Measurements from ENCODE around the gene PDRG1.
"Not testable (repeated sequence)": the region's sequence is repeated elsewhere in the genome, so short reads cannot be mapped to it uniquely, and the experiment has no call there.

The PDRG1 gene

GRCh38 chr20:31920275-31920855, 31.5 kb downstream of the PDRG1 start:
- no peak for TF ChIP-seq SUZ12 (IDR thresholded peaks at IDR 0.05; ENCODE audit: extremely low read depth, insufficient read depth, insufficient read length)
- TF ChIP-seq ZNF274 (IDR thresholded peaks at IDR 0.05; ENCODE audit: low read depth, low read length): no peak
- no peak for TF ChIP-seq YY1 (IDR thresholded peaks at IDR 0.05; ENCODE audit: insufficient read depth, insufficient read length)
- Histone ChIP-seq H3K4me3 (ENCODE audit: insufficient read length, low read depth) (no peak overlapping the region), H3K9me3 (ENCODE audit: insufficient read depth, low read length) (peaks cover 8% of the 10 kb centered on the region; the same call in 1 of the 2 replicates), H3K9ac (ENCODE audit: insufficient read length, low read depth) (no peak overlapping the region), H3K27me3 (ENCODE audit: insufficient read depth, insufficient read length) (no peaks in the 10 kb centered on the region), H3K4me1 (ENCODE audit: insufficient read depth, insufficient read length) (peaks cover 12% of the 10 kb centered on the region), H3K36me3 (ENCODE audit: insufficient read depth, insufficient read length, low read length) (no peaks in the 10 kb centered on the region)
- DNase-seq (ENCODE audit: low read depth, low spot score): no peak

- no peak overlapping the region for H3K4me3 ChIP-seq (ENCODE audit: insufficient read length, low read depth)
- H3K36me3 ChIP-seq (ENCODE audit: insufficient read depth, insufficient read length, low read length): no peaks in the 10 kb centered on the region
- no peak for DNase-seq (ENCODE audit: low read depth, low spot score)
- H3K27me3 ChIP-seq (ENCODE audit: insufficient read depth, insufficient read length): no peaks in the 10 kb centered on the region
- TF ChIP-seq YY1 (IDR thresholded peaks at IDR 0.05; ENCODE audit: insufficient read depth, insufficient read length): no peak
- no peak for TF ChIP-seq ZNF274 (IDR thresholded peaks at IDR 0.05; ENCODE audit: low read depth, low read length)
- no peak for TF ChIP-seq SUZ12 (IDR thresholded peaks at IDR 0.05; ENCODE audit: extremely low read depth, insufficient read depth, insufficient read length)
- H3K4me1 ChIP-seq (ENCODE audit: insufficient read depth, insufficient read length): peaks cover 12% of the 10 kb centered on the region
- no peak overlapping the region for H3K9ac ChIP-seq (ENCODE audit: insufficient read length, low read depth)
- H3K9me3 ChIP-seq (ENCODE audit: insufficient read depth, low read length): peaks cover 8% of the 10 kb centered on the region; the same call in 1 of the 2 replicates
Measured at GRCh38 chr20:31919410-31920155, 32.3 kb downstream of the PDRG1 start.

- no peak for DNase-seq (ENCODE audit: low read depth, low spot score)
- Histone ChIP-seq H3K36me3 (ENCODE audit: insufficient read depth, insufficient read length, low read length) (no peaks in the 10 kb centered on the region), H3K4me1 (ENCODE audit: insufficient read depth, insufficient read length) (peaks cover 15% of the 10 kb centered on the region), H3K9ac (ENCODE audit: insufficient read length, low read depth) (no peak overlapping the region), H3K4me3 (ENCODE audit: insufficient read length, low read depth) (no peak overlapping the region), H3K27me3 (ENCODE audit: insufficient read depth, insufficient read length) (no peaks in the 10 kb centered on the region), H3K9me3 (ENCODE audit: insufficient read depth, low read length) (peaks cover 8% of the 10 kb centered on the region; the same call in 1 of the 2 replicates)
- no peak for TF ChIP-seq SUZ12 (IDR thresholded peaks at IDR 0.05; ENCODE audit: extremely low read depth, insufficient read depth, insufficient read length)
- TF ChIP-seq YY1 (IDR thresholded peaks at IDR 0.05; ENCODE audit: insufficient read depth, insufficient read length): no peak
- TF ChIP-seq ZNF274 (IDR thresholded peaks at IDR 0.05; ENCODE audit: low read depth, low read length): no peak
Measured at GRCh38 chr20:31918466-31919105, 33.3 kb downstream of the PDRG1 start.

GRCh38 chr20:31917962-31918412, 33.9 kb downstream of the PDRG1 start:
- H3K4me1 ChIP-seq (ENCODE audit: insufficient read depth, insufficient read length): peaks cover 15% of the 10 kb centered on the region
- not testable (repeated sequence) for H3K27me3 ChIP-seq (ENCODE audit: insufficient read depth, insufficient read length); H3K9ac ChIP-seq (ENCODE audit: insufficient read length, low read depth); DNase-seq (ENCODE audit: low read depth, low spot score); H3K4me3 ChIP-seq (ENCODE audit: insufficient read length, low read depth); H3K9me3 ChIP-seq (ENCODE audit: insufficient read depth, low read length); H3K36me3 ChIP-seq (ENCODE audit: insufficient read depth, insufficient read length, low read length)

- peaks cover 8% of the 10 kb centered on the region; the same call in 1 of the 2 replicates for H3K9me3 ChIP-seq (ENCODE audit: insufficient read depth, low read length)
Measured at GRCh38 chr20:31916708-31917107, 35.1 kb downstream of the PDRG1 start.

GRCh38 chr20:31915491-31916280, 36.2 kb downstream of the PDRG1 start:
- peaks cover 23% of the 10 kb centered on the region for H3K4me1 ChIP-seq (ENCODE audit: insufficient read depth, insufficient read length)
- no peaks in the 10 kb centered on the region for H3K36me3 ChIP-seq (ENCODE audit: insufficient read depth, insufficient read length, low read length)
- H3K27me3 ChIP-seq (ENCODE audit: insufficient read depth, insufficient read length): no peaks in the 10 kb centered on the region
- TF ChIP-seq YY1 (IDR thresholded peaks at IDR 0.05; ENCODE audit: insufficient read depth, insufficient read length): no peak
- TF ChIP-seq ZNF274 (IDR thresholded peaks at IDR 0.05; ENCODE audit: low read depth, low read length): no peak
- no peak for TF ChIP-seq SUZ12 (IDR thresholded peaks at IDR 0.05; ENCODE audit: extremely low read depth, insufficient read depth, insufficient read length)
- H3K4me3 ChIP-seq (ENCODE audit: insufficient read length, low read depth): no peak overlapping the region
- no peak overlapping the region for H3K9ac ChIP-seq (ENCODE audit: insufficient read length, low read depth)
- DNase-seq (ENCODE audit: low read depth, low spot score): no peak
- peaks cover 8% of the 10 kb centered on the region; the same call in 1 of the 2 replicates for H3K9me3 ChIP-seq (ENCODE audit: insufficient read depth, low read length)

More at GRCh38 chr20:31916708-31917107, 35.1 kb downstream of the PDRG1 start:
- Histone ChIP-seq H3K9ac (ENCODE audit: insufficient read length, low read depth) (no peak overlapping the region), H3K36me3 (ENCODE audit: insufficient read depth, insufficient read length, low read length) (no peaks in the 10 kb centered on the region), H3K4me1 (ENCODE audit: insufficient read depth, insufficient read length) (peaks cover 18% of the 10 kb centered on the region), H3K4me3 (ENCODE audit: insufficient read length, low read depth) (no peak overlapping the region), H3K27me3 (ENCODE audit: insufficient read depth, insufficient read length) (no peaks in the 10 kb centered on the region)
- TF ChIP-seq ZNF274 (IDR thresholded peaks at IDR 0.05; ENCODE audit: low read depth, low read length) (no peak), YY1 (IDR thresholded peaks at IDR 0.05; ENCODE audit: insufficient read depth, insufficient read length) (no peak), SUZ12 (IDR thresholded peaks at IDR 0.05; ENCODE audit: extremely low read depth, insufficient read depth, insufficient read length) (no peak)
- DNase-seq (ENCODE audit: low read depth, low spot score): no peak

Measured in NT2/D1 (cell line).